ENCODE results near the gene EI24.

Gene EI24

DNA sequence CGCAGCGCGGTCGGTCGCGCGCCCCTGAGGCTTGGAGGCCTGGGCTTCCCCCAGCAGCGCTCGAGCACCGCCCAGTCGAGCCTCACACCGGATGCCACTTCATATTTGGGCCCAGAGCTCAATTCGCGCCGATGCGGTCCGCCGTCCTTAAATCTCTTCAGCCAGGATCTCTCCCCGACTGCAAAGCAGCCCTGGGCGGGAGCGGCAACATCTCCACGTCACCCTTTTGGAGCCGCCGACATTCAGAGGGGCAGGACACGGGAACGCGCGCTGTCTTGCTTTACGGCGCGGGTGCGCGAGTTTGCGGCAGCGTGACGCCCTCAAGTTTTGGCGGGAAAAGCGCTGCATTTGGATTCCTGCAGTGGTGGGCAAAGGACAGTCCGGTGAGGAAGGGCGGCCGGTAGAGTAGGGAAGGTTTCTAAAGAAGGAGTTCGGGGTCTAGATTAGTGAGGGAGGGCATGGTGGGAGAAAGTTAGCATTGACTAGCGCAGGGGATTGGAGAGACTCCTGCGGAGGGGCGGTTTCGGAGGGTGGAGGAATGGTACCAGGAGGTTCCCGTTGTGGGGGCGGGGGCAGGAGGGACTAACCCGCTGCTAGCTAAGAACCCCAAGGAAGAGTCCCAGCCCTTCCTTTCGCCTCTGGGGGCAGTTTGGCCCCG, 56.5 kb downstream of the EI24 start:
- peaks cover 40% of the 10 kb centered on the region for H4K20me1 ChIP-seq (ENCODE audit: insufficient read depth, low read length, poor library complexity, severe bottlenecking)
- H3K4me2 ChIP-seq (ENCODE audit: low read depth, low read length, poor library complexity, severe bottlenecking), result peak overlapping the region; percentile 92
- H3K36me3 ChIP-seq (ENCODE audit: insufficient read depth, low read length), result peaks cover 22% of the 10 kb centered on the region; the same call in 1 of the 2 replicates
- H3K27me3 ChIP-seq (ENCODE audit: insufficient read depth, low read length, poor library complexity, severe bottlenecking), result no peaks in the 10 kb centered on the region
- TF ChIP-seq, protein P1, sequence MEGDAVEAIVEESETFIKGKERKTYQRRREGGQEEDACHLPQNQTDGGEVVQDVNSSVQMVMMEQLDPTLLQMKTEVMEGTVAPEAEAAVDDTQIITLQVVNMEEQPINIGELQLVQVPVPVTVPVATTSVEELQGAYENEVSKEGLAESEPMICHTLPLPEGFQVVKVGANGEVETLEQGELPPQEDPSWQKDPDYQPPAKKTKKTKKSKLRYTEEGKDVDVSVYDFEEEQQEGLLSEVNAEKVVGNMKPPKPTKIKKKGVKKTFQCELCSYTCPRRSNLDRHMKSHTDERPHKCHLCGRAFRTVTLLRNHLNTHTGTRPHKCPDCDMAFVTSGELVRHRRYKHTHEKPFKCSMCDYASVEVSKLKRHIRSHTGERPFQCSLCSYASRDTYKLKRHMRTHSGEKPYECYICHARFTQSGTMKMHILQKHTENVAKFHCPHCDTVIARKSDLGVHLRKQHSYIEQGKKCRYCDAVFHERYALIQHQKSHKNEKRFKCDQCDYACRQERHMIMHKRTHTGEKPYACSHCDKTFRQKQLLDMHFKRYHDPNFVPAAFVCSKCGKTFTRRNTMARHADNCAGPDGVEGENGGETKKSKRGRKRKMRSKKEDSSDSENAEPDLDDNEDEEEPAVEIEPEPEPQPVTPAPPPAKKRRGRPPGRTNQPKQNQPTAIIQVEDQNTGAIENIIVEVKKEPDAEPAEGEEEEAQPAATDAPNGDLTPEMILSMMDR (conservative IDR thresholded peaks at IDR 0.05; ENCODE audit: low read length), result no peak
- H2AFZ ChIP-seq (ENCODE audit: low read length), result peak overlapping the region; percentile 91
- H3F3A ChIP-seq (ENCODE audit: low read depth), result no peaks in the 10 kb centered on the region; the same call in 1 of the 2 replicates
- peaks cover 31% of the 10 kb centered on the region for H3K4me1 ChIP-seq (ENCODE audit: insufficient read depth, low read length, poor library complexity, severe bottlenecking)
- H3K9me2 ChIP-seq (replicated peaks; ENCODE audit: low read depth, low read length), result no peaks in the 10 kb centered on the region
- H3K4me3 ChIP-seq (ENCODE audit: low read length, poor library complexity, severe bottlenecking), result peak overlapping the region; percentile 94
- H3K9me3 ChIP-seq (ENCODE audit: insufficient read depth, low read depth, low read length), result no peaks in the 10 kb centered on the region
- H3K79me2 ChIP-seq (ENCODE audit: insufficient read depth, low read length), result peaks cover 44% of the 10 kb centered on the region
- H3K9ac ChIP-seq (ENCODE audit: low read depth, low read length, poor library complexity, severe bottlenecking), result peak overlapping the region; percentile 91

DNA sequence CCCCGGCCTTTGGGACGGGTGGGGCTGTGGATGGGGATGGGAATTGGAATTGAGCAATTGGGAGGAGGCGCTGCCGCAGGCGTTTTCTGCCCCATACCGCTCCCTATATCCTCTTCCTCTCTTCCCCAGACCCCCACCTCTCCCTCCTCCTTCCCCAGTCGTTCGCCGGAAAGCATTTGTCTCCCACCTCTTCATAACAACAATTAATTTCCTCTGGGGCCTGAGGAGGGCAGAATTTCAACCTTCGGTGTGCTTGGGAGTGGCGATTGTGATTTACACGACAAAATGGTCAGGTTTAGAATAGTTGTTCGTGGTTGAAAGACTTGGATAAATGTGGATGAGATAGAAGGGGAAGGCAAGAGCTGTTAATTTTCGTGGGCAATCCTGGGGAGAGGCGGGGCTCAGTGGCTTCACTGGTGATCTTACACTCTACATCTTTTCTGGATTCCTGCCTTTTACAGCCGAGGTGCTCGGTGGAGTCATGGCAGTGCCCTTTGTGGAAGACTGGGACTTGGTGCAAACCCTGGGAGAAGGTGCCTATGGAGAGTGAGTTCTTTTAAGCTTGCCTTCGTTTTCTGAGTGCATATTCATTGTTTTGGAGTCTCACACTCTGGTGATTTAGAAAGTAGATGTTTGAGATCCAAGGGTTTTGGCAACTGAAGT, 57.1 kb downstream of the EI24 start:
- Histone ChIP-seq H3K9me3 (ENCODE audit: insufficient read depth, low read depth, low read length) (no peaks in the 10 kb centered on the region), H3K27me3 (ENCODE audit: insufficient read depth, low read length, poor library complexity, severe bottlenecking) (no peaks in the 10 kb centered on the region), H3K4me2 (ENCODE audit: low read depth, low read length, poor library complexity, severe bottlenecking) (peak overlapping the region; percentile 92), H3K9ac (ENCODE audit: low read depth, low read length, poor library complexity, severe bottlenecking) (peak overlapping the region; percentile 91), H3K79me2 (ENCODE audit: insufficient read depth, low read length) (peaks cover 50% of the 10 kb centered on the region), H3F3A (ENCODE audit: low read depth) (no peaks in the 10 kb centered on the region; the same call in 1 of the 2 replicates), H4K20me1 (ENCODE audit: insufficient read depth, low read length, poor library complexity, severe bottlenecking) (peaks cover 46% of the 10 kb centered on the region), H3K36me3 (ENCODE audit: insufficient read depth, low read length) (peaks cover 19% of the 10 kb centered on the region; the same call in 1 of the 2 replicates), H3K4me3 (ENCODE audit: low read length, poor library complexity, severe bottlenecking) (peak overlapping the region; percentile 94), H3K9me2 (replicated peaks; ENCODE audit: low read depth, low read length) (no peaks in the 10 kb centered on the region), H2AFZ (ENCODE audit: low read length) (peak overlapping the region; percentile 91), H3K4me1 (ENCODE audit: insufficient read depth, low read length, poor library complexity, severe bottlenecking) (peaks cover 35% of the 10 kb centered on the region)
- no peak for TF ChIP-seq EZH2phosphoT487 (IDR thresholded peaks at IDR 0.05; ENCODE audit: borderline replicate concordance)
- TF ChIP-seq, protein P1 (conservative IDR thresholded peaks at IDR 0.05; ENCODE audit: low read length), result peak; percentile 67

DNA sequence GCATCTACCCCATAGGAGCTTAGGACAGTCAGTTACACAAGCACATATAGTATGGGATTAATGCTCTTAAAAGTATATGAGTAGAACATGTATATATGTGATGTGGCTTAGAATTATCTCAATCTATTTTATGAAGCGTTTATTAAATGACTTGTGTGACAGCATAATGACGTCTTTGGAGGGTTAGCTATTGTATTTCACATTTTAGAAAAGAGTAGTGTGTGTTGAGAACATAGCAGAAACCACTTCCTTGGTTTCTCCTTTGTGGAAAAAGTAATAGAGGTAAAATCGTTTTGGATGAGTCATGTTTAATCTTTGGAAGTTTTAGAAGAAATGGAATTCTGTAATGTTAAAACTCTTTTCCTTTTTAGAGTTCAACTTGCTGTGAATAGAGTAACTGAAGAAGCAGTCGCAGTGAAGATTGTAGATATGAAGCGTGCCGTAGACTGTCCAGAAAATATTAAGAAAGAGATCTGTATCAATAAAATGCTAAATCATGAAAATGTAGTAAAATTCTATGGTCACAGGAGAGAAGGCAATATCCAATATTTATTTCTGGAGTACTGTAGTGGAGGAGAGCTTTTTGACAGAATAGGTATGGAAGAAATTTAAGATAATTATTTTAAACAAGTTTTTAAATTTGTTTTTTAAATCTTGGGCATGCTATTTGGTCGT, 58.1 kb downstream of the EI24 start:
- H4K20me1 ChIP-seq (ENCODE audit: insufficient read depth, low read length, poor library complexity, severe bottlenecking), result peaks cover 56% of the 10 kb centered on the region
- no peaks in the 10 kb centered on the region for H3K9me2 ChIP-seq (replicated peaks; ENCODE audit: low read depth, low read length)
- H3K27me3 ChIP-seq (ENCODE audit: insufficient read depth, low read length, poor library complexity, severe bottlenecking), result no peaks in the 10 kb centered on the region
- peaks cover 59% of the 10 kb centered on the region for H3K79me2 ChIP-seq (ENCODE audit: insufficient read depth, low read length)
- no peak overlapping the region for H2AFZ ChIP-seq (ENCODE audit: low read length)
- peak overlapping the region; percentile 92 for H3K4me2 ChIP-seq (ENCODE audit: low read depth, low read length, poor library complexity, severe bottlenecking)
- peaks cover 44% of the 10 kb centered on the region for H3K4me1 ChIP-seq (ENCODE audit: insufficient read depth, low read length, poor library complexity, severe bottlenecking)
- H3K36me3 ChIP-seq (ENCODE audit: insufficient read depth, low read length), result peaks cover 13% of the 10 kb centered on the region; the same call in 1 of the 2 replicates
- no peak for TF ChIP-seq EZH2phosphoT487 (IDR thresholded peaks at IDR 0.05; ENCODE audit: borderline replicate concordance)
- TF ChIP-seq, protein P1 (conservative IDR thresholded peaks at IDR 0.05; ENCODE audit: low read length), result no peak
- peak overlapping the region; percentile 94 for H3K4me3 ChIP-seq (ENCODE audit: low read length, poor library complexity, severe bottlenecking)
- peak overlapping the region; percentile 91 for H3K9ac ChIP-seq (ENCODE audit: low read depth, low read length, poor library complexity, severe bottlenecking)
- H3F3A ChIP-seq (ENCODE audit: low read depth), result no peaks in the 10 kb centered on the region; the same call in 1 of the 2 replicates
- no peaks in the 10 kb centered on the region for H3K9me3 ChIP-seq (ENCODE audit: insufficient read depth, low read depth, low read length)

Measured in Loucy (cell line).